Fibroblast of the aortic adventitia (primary cell): ENCODE results near the gene ZNF565. TPM values are rescaled to one million over a fixed set of nuclear protein-coding genes. Genes with fewer than 3 reads are reported as not detected.

Experiments
- DNase-seq: peaks from one replicate; pipeline ENCODE4 v3.0.0-alpha.2; 2010; ENCODE audit warnings: low read depth
- H3K4me3 ChIP-seq: 2 replicates; pipeline ENCODE4 v1.5.1; 2011; ENCODE audit warnings: low read depth, mild to moderate bottlenecking, control low read depth, low read length, moderate library complexity
- CTCF ChIP-seq: IDR thresholded peaks from 2 replicates; pipeline ENCODE4 v1.5.1; 2011; ENCODE audit warnings: mild to moderate bottlenecking, low read length, control low read depth, inconsistent platforms; ENCODE audit not compliant: insufficient read depth
- total RNA-seq: library from RNA; depleted of rRNA; stranded (reverse); fragments of >200 nt; gene quantifications from 2 replicates; pipeline ENCODE4 v1.2.3, GENCODE V29; 2012; ENCODE audit warnings: low replicate concordance

The ZNF565 gene
- 7.0 and 7.6 TPM in 2 replicates for total RNA-seq

- TF ChIP-seq CTCF, result no peak
- peak within 1 kb of the TSS; percentile 100 for H3K4me3 ChIP-seq
- peak; percentile 98 for DNase-seq
Measured at GRCh38 chr19:36214386-36215275, at the start of gene ZNF565, which contains the start of gene ZNF146. Gene ZNF565 (minus strand): TSS chr19:36214665. CDS start chr19:36201985, 12,680 bp downstream. Gene ZNF146 (plus strand): TSS chr19:36215106. CDS start chr19:36236441, 21,335 bp downstream.

- TF ChIP-seq CTCF, result no peak
- no peak overlapping the region for H3K4me3 ChIP-seq
- DNase-seq, result no peak
Measured at GRCh38 chr19:36259211-36259610, 44.7 kb upstream of the ZNF565 start.

- H3K4me3 ChIP-seq, result no peak overlapping the region
- no peak for DNase-seq
- no peak for TF ChIP-seq CTCF
Measured at GRCh38 chr19:36258028-36258875, 43.8 kb upstream of the ZNF565 start.

GRCh38 chr19:36257520-36257876 lies 43.0 kb upstream of the ZNF565 start:
- no peak overlapping the region for H3K4me3 ChIP-seq
- no peak for DNase-seq
- TF ChIP-seq CTCF, result no peak

GRCh38 chr19:36256853-36257519 lies 42.5 kb upstream of the ZNF565 start:
- DNase-seq, result no peak
- H3K4me3 ChIP-seq, result no peak overlapping the region
- no peak for TF ChIP-seq CTCF

- TF ChIP-seq CTCF, result no peak
Measured at GRCh38 chr19:36256064-36256463, 41.6 kb upstream of the ZNF565 start.

More at GRCh38 chr19:36256064-36256463, 41.6 kb upstream of the ZNF565 start:
- H3K4me3 ChIP-seq, result no peak overlapping the region
- DNase-seq, result no peak
